Islet of Langerhans (tissue), 1 donor: ENCODE data around the gene MFAP2.
"Not testable (repeated sequence)": the region's sequence is repeated elsewhere in the genome, so short reads cannot be mapped to it uniquely, and the experiment has no call there.

Experiments
- FAIRE-seq: peaks from one replicate; lab custom pipeline; 2011; peaks lifted over from hg19 to GRCh38; lab: Jason Lieb, UNC

The MFAP2 gene

DNA sequence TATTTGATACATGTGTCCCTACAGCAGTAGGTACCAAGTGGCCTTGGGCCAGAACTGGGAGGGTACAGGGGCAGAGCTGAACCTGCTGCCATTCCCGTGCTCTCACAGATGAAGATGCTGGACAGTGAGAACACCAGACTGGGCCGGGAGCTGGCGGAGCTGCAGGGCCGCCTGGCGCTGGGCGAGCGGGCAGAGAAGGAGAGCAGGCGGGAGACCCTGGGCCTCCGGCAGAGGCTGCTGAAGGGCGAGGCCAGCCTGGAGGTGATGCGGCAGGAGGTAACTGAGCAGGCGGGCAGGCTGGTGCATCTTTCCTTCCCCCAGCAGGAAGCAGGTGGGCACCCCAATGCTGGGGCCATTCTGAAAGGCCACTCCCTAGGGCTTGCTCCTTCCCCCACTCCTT lies 21.9 kb downstream of the MFAP2 start:
- no peak for FAIRE-seq

DNA sequence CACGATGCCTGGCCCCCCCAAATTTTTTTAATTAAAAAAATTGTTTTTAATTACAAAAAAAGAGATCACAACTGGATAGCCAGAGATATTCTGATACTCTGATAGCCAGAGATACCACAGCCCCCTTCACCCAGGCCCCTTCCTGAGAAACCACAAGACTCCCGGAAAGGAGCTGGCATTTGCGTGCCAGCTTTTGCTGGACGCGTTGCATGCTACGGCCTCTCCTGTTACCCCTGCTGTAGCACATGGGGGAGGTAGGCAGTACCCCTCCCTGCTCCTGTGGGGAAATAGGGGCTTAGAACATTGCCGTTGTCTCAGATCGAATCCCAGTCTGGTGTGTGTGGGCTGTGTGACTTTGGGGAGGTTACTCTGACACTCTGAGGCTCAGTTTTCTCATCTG lies 22.7 kb downstream of the MFAP2 start:
- no peak for FAIRE-seq

DNA sequence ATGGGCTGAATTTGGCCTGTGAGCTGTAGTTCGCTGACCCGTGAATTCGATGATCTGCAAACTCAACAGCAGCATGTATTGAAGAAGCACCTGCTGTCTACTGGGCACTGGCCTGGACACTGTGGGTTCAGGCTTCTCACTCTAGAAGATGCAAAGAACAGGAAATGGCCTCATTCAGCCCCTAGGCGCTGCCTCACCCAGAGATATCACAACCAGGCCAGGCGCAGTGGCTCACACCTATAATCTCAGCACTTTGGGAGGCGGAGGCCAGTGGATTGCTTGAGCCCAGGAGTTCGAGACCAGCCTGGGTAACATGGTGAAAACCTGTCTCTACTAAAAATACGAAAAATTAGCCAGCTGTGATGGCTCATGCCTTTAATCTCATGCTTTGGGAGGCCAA lies 23.6 kb downstream of the MFAP2 start:
- no peak for FAIRE-seq

DNA sequence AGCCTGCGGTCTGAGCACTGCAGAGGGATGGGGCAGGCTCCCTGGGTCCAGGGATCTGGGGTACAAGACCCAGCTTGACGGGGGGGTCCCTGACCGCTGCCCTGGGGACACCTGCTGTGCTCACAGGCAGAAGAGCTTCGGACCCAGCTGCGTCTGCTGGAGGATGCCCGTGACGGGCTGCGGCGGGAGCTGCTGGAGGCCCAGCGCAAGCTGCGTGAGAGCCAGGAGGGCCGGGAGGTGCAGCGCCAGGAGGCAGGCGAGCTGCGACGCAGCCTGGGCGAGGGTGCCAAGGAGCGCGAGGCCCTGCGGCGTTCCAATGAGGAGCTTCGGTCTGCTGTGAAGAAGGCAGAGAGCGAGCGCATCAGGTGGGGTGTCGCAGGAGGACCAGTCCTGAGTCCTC lies 25.2 kb downstream of the MFAP2 start:
- no peak for FAIRE-seq

DNA sequence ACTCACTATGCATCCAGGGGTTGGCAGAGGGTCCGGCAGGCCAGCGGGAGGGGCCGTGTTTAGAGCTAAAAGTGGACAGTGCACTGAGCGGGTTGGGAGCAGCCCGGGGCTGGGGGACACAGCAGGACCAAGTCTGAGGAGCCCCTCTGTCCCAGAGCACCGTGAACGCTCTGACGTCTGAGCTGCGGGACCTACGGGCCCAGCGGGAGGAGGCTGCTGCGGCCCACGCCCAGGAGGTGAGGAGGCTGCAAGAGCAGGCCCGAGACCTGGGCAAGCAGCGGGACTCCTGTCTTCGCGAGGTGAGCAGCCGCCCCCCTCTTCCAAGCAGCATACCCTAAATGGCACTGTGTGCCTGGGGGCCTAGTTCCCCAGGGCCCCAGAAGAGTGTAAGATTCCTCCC lies 25.8 kb downstream of the MFAP2 start:
- FAIRE-seq, result no peak

DNA sequence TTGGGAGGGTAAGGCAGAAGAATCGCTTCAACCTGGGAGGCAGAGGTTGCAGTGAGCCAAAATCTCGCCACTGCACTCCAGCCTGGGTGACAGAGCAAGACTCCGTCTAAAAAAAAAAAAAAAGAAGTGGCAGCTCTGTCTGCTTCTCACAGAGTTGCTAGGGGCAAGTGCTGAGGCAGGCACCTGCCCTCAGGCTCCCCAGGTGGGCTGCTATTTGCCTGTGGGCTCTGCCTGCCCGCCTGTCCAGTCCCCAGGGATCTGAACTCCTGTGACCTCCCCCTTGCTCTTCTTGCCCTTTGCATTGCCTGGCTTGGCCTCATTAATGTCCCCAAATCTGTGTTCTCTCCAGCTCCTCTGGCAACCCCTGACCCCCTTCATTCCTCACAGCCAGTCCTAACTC lies 28.0 kb downstream of the MFAP2 start:
- FAIRE-seq, result not testable (repeated sequence)

DNA sequence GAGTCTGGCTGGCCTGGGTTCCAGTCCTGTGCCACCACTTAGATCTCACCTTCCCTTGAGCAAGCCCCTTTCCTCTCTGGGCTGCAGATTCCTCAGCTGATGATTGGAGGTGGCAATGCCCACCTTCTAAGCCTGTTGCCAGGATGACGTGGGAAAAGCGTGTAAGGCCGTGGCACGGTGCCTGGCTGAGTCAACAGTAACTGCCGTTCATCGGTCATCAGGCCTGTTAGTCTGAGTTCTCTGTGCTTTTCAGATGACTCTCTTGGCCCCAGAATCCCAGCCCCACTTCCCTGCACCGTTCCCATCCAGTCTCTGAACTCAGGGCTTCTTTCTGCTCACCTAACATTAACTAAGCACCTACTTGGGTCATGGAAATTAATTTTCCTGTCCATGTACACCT lies 31.4 kb downstream of the MFAP2 start:
- not testable (repeated sequence) for FAIRE-seq

DNA sequence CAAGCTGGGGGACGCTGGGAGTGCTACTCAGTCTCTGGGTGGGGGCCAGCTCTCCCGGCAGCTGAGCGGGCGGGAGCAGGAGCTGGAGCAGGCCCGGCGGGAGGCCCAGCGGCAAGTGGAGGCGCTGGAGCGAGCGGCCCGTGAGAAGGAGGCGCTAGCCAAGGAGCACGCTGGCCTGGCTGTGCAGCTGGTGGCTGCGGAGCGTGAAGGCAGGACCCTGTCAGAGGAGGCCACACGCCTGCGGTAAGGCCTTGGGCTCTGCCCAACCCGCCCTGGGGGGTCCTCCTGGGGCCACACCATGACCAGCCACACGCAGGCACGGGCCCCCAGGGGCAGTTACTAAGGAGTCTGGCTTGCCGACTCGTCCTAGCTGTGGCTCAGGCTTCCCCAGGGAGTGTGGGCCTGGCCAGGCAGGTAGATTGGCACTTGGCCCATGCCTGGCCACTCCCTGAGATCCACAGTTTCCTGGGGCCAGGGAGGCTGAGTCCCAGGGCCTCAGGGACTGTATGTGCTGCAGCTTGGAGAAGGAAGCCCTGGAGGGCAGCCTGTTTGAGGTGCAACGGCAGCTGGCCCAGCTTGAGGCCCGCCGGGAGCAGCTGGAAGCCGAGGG lies 32.0 kb downstream of the MFAP2 start:
- FAIRE-seq, result not testable (repeated sequence)

DNA sequence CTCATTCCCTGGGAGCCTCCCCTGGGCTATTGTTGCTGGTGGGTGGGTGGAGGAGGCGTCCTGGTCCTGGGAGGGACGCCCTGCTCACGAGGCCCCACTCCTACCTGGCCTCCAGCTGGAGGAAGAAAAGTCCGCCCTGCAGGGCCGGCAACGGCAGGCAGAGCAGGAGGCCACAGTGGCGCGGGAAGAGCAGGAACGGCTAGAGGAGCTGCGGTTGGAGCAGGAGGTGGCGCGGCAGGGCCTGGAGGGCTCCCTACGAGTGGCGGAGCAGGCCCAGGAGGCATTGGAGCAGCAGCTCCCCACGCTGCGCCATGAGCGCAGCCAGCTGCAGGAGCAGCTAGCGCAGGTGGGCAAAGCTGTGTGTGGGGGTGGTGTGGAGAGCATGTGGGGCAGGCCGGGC lies 33.8 kb downstream of the MFAP2 start:
- FAIRE-seq, result no peak

DNA sequence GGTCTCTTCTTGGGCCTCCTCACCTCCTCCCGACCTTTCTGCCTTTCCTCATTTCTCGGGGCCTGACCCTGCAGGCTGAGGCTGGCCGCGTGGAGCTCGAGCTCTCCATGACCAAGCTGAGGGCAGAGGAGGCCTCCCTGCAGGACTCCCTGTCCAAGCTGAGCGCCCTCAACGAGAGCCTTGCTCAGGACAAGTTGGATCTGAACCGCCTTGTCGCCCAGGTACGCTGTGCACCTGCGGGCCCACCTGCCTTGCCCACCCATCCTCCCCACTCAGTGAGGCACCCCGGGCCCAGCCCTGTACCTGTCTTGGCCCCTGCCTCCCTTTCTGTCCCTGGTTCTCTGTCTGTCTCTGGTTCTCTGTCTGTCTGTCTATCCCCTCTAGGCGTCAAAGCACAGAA lies 34.2 kb downstream of the MFAP2 start:
- FAIRE-seq, result not testable (repeated sequence)

DNA sequence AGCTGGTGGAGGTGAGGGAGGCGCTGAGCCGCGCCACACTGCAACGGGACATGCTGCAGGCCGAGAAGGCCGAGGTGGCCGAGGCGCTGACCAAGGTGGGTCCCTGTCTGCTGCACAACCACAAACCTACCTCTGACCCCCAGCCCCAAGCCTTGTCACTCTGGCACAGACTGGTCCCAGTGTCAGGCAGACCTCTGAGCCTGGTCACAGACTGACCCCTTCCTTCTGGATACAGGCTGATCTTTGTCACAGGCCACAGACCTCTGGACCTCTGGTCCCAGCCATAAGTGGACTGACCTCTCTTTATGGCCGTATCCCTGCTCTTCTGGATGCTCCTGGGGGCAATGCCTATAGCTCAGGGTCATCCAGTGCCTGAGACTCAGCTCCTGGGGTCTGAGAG lies 34.9 kb downstream of the MFAP2 start:
- not testable (repeated sequence) for FAIRE-seq

DNA sequence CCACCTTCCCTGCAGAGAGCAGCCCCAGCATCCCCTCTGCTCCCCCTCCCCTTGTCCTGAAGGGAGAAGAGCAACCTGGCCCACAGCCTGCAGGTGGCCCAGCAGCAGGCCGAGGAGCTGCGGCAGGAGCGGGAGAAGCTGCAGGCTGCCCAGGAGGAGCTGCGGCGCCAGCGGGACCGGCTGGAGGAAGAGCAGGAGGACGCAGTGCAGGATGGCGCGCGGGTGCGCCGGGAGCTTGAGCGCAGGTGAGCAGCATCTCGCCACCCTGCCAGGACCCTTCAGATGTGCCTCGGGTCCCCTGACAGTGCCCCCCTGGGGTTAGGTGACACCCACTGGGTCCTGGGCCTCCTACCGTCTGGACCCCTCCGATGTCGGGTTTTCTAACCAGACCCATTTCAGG lies 36.4 kb downstream of the MFAP2 start:
- no peak for FAIRE-seq

DNA sequence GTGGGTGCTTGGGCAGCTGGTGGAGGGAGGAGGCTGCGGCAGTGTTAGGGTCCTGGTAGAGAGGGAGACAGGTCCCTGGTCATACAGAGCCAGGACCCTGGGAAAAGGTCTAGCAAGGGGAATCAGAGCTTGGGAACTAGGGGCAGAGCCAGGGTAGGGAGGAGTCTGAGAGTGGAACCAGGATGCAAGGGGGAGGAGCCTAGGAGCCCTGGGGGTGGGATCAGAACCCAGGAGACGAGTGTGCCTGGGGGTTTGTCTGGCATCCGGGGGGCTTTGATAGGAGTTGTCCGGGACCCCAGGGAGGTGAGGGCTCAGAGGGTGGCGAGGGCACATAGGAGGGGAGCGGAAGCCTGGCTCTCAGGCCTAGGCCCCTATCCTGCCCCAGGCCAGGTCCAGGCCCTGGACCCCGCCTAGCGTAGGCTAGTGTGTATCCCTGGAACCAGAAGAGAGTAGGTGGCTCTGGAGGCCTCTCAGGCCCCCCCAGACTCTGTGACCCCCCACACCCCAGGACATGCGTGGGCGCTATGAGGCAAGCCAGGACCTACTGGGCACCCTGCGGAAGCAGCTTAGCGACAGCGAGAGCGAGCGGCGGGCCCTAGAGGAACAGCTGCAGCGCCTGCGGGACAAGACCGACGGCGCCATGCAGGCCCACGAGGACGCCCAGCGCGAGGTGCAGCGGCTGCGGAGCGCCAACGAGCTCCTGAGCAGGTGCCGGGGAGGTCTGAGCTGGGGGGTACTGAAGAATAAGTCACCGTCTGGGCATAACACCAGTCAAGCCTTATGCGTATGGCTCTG lies 40.8 kb downstream of the MFAP2 start:
- not testable (repeated sequence) for FAIRE-seq

DNA sequence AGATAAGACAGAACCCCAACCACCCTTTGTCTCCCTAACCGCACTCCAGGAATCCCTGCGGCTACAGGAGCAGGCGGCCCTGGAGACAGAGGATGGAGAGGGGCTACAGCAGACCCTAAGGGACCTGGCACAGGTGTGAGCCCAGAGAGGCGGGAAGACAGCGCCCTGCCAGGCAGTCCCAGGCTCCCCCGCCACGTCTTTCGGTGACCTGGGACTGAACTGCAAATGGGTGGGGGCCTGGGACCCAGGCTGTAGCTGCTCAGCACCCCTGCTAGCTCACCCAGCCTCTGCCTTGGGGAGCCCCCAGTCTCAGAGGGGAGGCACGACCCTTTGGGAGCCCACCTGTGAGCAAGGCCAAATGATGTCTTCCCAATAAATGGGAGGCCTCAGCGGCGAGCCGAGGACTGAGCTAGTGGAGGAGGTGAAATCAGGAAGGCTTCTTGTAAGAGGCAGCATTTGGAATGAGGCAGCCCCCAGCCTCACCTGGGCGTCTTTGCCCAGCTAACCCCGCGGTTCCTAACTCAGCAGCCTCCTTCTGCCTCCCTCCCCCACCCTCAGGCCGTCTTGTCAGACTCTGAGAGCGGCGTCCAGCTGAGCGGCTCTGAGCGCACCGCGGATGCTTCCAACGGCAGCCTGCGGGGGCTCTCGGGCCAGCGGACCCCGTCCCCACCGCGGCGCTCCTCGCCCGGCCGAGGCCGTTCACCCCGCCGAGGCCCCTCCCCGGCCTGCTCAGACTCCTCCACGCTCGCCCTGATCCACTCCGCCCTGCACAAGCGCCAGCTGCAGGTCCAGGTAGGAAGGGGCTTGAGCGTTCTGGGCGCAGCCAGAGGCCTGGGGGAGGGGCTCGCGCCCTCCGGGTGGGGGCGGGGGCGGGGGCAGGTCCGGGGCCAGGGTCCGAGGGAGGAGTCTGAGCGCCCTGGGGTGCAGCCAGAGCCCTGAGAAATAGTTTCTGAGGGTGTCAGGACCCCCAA lies 41.8 kb downstream of the MFAP2 start:
- FAIRE-seq, result no peak

DNA sequence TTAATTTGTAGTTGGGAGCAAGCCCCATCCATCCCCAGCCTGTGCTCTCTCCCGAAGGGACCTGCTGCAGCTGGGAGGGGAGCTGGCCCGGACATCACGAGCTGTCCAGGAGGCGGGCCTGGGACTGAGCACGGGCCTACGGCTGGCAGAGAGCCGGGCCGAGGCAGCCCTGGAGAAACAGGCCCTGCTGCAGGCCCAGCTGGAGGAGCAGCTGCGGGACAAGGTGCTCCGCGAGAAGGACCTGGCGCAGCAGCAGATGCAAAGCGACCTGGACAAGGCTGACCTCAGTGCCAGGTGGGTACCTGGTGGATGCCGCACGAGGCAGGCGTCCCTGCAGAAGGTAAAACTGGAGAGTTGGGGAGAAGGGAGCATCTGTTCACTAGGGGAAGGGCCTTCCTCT lies 43.8 kb downstream of the MFAP2 start:
- not testable (repeated sequence) for FAIRE-seq

DNA sequence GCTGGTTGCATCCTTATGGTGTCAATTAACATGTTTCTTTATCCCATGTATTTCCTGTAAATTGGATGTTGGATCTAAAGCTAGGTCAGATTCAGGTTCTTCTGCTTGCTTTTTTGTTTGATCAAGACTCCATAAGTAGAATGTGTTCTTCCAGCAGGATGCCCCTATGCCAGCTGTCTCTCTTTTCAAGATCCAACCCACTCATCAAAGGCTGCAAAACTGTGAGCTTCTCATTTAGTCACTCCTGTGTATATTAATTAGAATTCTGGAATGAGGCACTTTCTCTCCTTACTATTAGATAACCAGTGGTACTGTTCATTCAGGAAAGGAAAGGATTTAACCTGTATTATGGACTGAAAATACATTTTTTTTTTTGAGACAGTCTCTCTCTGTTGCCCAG lies 46.5 kb downstream of the MFAP2 start:
- not testable (repeated sequence) for FAIRE-seq

DNA sequence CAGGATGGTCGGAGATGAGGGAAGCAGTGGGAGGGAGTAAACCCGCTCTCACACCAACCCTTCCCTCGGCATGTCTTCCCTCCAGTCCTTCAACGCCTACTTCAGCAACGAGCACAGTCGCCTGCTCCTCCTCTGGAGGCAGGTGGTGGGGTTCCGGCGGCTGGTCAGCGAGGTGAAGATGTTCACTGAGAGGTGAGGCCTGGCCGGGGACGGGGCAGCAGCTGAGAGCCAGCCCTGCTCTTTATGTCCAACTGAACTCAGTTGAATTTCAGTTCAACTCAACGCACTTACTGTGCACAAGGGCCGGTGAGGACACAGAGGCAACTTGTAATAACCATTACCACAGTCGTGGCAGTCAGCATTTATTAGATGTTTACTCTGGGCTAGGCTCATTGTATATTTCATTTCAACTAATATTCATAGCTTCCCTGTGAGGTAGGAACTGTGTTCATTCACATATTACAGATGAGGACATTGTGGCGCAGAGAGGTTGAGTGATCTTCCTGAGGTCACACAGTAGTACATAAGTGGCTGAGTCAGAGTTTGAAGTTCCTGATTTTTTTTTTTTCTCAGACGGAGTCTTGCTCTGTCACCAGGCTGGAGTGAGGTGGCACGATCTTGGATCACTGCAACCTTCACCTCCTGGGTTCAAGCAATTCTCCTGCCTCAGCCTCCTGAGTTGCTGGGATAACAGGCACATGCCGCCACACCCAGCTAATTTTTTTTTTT lies 49.0 kb downstream of the MFAP2 start:
- not testable (repeated sequence) for FAIRE-seq

DNA sequence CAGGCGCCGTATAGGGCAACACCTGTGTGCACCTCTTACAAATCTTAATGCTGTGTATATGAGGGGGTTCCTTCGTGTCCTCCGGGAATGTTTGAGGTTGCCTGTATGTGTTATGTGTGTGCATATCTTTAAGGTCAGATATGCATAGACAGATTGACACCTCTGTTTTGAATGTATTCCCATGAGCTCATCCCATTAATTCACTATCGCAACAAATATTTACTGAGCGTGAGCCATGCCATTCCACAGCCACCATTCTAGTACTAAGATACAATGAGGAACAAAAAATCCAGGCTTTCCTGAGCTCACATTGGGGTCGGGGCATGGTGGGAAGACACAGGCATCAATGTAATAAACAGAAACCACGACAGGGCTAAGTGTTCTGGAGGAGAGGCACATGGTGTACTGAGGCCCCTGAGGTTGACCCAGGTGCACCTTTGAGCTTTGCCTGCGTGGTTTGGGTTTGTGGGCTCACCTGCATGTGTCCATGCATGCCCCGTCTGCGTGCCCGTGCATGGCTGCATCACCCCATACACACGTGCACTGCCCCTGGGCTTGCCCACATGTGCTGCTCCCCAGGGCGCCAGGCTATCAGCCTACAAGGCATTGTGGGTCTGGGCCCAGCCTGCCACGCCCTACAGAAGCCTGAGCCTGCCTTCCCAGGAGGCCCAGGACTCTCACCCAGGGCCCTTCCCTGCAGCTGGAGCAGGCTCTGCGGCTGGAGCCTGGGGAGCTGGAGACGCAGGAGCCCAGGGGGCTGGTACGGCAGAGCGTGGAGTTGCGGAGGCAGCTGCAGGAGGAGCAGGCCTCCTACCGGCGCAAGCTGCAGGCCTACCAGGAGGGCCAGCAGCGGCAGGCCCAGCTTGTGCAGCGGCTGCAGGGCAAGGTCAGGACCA lies 51.0 kb downstream of the MFAP2 start:
- not testable (repeated sequence) for FAIRE-seq

DNA sequence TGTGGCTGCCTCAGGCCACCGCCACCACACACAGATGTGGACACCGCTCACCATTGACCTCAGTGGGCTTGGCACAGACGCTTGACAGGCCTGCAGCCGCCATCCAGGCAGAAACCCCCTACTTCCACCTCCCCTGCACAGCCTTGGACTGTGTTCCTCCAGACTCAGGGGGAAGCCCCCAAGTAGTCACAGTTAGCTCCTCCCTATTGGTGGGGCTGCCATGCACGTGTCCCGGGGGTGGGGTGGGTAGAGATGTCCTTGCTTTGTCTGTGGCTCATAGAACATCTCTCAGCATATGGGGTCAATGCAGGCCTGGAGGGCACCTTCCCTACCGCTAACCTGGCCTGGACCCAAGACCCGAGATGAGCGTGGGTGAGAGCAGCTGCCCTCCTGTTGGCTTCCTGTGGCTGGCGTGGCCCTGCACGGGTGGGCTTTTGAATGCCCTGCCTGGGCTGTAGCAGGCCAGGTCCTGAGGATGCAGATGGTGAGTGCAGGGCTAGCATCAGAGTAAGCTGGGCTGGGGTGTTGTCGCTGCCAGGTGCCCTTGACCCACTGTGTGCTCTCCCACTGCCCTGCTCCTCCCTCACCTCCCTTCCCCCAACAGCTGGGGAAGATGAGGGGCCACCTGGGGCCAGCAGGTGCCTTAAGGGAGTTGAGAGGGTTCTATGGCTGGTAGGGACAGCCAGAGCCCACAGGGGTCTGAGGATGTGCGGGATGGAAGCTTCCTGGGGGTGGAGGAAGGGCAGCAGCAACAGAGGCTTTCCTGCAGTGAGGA lies 52.5 kb downstream of the MFAP2 start:
- no peak for FAIRE-seq

DNA sequence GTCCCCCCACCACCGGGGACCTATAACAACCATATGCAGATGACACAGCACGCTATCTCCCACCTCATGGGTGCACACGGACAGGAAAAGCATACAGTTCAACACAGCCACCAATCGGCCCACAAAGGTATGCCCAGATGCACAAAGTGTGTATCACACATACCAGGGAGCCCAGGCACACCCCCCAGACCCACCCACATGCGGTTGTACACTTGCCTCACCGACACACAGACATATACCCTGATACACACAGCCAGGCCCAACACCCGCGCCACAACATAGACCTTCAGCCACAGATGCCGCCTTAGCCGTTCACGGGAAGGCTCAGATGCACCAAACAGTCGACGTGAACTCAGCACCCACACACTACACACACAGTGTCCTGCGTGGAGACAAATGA lies 53.2 kb downstream of the MFAP2 start:
- FAIRE-seq, result no peak
